Right hindlimb (tissue), 1 donor: Measurements from ENCODE around the gene FOXP1.
A peak's percentile ranks its signal among the peaks of the same experiment; 100 is the strongest.
"Not testable (repeated sequence)": the region's sequence is repeated elsewhere in the genome, so short reads cannot be mapped to it uniquely, and the experiment has no call there.

Experiments
- DNase-seq: peaks from one replicate; pipeline ENCODE4 v3.0.0-alpha.2; 2018

FOXP1 gene

GRCh38 chr3:70982700-70983140 is 600.8 kb downstream of the FOXP1 start:
- no peak for DNase-seq

- DNase-seq, result no peak
Measured at GRCh38 chr3:70982284-70982683, 601.2 kb downstream of the FOXP1 start.

GRCh38 chr3:70981231-70981880 is 602.2 kb downstream of the FOXP1 start:
- no peak for DNase-seq

- DNase-seq, result no peak
Measured at GRCh38 chr3:70980646-70981170, 602.8 kb downstream of the FOXP1 start.

DNA sequence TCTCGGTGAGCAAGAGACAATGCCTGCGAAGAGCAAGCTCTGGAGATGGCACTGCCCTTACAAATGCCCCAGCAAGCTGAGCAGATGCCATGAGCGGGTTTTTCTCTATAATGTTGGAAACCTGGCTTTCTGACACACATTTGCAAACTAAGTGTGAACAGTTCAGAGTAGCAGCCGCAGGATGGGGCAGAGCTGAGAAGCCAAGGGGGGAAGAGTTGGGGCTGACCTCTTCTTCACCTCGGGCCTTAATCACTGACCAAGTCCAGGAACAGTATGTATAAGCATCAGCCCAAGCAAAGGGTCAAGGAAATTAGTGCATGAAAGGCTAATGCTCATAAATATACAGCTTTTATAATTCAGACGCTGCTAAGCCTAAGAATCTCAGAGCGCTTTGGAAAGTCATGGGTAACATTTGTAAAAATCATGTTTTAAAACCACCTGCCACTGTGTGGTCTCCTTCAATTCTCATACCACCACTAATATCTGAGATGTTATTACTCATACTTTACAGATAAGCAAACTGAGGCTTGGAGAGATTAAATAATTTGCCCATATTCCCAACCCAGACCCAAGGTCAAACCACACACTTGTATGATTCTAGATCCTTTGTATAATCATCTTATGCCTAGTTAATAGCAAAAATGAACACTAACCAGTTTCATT is 603.4 kb downstream of the FOXP1 start:
- no peak for DNase-seq

DNA sequence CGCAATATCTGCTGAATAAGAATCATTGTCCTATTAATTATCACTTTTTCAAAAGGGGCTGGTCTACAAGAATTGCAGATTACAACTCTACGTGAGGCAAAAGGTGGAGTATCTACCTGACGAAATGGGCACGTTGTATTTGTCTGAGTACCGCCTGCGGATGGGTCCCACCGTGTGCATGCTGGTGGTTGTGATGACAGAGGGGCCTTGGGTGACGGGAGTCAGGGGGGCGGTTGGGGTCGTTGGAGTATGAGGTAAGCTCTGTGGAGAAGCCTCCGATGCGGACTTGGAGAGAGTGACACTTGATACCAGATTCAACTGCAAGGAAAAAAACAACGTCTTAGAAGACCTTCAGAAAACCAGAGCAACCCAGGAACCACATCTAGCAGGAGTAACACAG is 605.8 kb downstream of the FOXP1 start:
- DNase-seq, result no peak

DNA sequence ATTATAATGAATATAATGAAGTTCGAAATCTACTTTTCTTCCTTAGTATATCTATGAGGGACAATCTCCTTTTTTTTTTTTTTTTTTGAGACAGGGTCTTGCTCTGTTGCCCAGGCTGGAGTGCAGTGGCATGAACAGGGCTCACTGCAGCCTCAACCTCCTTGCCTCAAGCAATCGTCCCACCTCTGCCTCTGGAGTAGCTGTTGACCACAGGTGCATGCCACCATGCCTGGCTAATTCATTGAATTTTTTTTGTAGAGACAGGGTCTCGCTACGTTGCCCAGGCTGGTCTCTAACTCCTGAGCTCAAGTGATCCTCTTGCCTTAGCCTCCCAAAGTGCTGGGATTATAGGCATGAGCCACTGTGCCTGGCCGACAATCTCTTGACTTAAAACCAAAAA is 607.5 kb downstream of the FOXP1 start:
- DNase-seq, result not testable (repeated sequence)

DNA sequence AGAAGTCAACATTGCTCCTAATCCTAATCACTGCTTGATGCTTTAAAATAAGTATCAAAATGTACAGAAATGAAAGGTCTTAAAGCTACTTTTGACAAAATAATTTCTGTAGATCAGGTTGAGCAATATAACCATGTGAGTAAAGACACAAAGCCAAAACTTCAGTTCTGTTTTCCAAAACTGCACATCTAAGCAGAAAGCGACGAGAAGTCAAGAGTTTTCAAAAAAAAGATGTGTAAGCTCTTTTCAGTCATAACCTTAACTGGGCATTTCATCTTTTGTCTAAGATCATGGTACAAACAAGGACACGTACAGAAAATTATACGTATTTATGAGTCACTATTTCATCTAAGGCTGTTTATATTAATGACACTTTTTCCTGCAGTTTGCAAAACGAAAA is 608.8 kb downstream of the FOXP1 start:
- no peak for DNase-seq

GRCh38 chr3:70973558-70973957 is 610.0 kb downstream of the FOXP1 start:
- DNase-seq, result no peak

DNA sequence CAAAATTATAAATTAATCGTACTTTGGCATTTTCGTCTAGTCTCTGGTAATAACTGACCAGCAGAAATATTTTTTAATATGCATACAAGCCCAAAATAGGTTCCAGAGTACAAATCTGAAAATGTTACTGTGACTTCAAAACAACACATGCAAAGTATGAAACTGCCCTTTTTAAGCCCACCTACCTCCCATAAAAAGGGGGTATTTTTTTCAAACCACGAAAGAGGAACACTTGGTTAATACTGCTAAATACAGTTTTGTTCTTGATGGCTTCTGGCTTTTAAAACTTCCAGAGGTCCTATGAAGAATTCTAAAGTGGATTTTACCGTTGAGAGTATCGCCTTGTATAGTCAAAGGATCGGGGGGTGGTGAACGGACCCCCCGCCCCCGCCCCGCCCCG is 610.7 kb downstream of the FOXP1 start:
- DNase-seq, result no peak

DNA sequence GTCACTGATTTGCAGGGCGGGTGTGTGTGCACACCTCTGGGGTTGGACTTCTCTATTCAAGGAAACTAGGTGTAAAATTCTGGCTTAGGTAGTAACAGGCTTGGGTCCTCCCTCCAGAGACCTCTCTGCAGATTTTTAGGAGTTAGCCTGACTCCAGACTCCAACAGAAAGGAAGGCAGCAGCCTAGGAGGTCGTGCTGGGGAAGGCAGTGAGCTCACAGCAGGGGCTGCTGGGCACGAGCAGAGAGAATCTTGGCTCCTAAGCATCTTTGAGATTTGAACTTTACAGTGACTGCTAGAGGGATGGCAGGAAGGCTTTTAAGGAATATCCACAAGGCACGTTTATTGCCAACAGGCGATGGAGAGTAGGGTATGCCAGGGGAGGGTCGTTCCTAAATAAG is 612.6 kb downstream of the FOXP1 start:
- no peak for DNase-seq

- no peak for DNase-seq
Measured at GRCh38 chr3:70970171-70970570, 613.4 kb downstream of the FOXP1 start.

DNA sequence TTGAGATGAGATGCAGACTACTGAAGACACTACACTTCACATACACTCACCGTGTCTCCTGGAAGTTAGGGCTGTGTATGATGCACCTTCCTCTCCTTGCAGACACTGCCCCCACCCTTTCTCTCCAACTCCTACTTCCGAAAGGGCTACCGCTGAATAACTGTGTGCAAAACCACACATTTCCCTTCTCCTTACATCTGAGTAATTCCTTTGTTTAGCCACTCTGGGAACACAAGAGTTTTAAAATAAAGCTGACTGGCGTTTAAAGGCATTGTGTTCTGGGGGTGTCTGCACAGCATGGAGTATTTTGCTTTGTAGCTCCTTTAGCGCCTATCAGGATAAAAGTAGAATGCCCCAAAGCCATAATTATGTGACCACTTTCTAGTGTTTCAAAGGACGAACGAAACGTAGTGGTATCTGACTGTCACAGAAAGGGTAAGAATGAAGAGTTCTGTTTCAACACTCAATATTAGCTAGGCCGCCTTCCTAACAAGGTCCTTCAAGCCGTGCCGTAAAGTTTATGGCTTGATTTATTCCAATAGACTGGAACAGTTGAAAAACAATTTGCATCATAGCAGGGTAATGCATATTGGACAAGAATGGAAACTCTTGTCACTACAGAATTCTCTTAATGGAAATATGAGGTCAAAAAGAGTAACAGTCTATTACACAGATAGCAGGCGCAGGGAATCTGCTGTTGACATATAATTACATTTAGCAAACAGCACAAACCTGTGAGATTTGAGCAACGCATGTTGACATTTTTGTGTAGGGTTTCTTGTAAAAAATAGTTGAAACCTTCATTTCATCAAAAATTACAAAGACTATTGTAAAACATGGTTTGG is 619.9 kb downstream of the FOXP1 start:
- no peak for DNase-seq

DNA sequence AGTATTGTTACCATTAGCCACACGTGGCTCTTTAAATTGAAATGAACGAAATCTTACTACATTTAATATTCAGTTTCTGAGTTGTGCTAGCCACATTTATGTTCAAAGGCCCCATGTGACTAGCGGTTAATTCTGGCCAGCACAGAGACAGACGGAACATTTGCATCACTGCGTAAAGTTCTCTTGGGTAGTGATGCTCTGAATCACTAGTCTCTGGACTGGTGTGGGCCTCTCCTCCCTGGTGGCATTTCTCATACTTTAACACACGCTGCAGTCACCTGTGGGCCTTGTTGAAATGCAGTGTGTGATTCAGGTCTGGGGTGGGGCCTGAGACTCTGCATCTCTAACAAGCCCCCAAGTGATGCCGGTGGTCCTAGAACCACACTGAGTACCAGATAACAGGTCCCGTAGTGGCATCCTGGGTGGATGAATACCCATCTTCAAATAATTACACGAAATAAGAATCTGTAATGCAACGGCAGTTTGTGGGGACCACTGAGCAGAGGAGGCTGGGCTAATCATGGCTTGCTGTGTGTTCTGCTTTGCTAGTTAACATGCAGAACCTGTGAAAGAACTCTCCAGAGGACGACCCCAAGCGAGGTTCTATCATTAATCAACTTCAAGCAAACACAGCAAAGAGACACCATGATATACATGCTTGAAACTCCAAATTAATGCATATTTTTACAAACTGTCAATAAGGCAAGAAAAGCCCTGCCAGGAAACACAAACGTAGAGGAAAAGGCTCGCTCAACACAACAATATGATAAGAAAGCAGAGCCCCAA is 623.8 kb downstream of the FOXP1 start:
- no peak for DNase-seq

GRCh38 chr3:70952033-70952747 is 631.3 kb downstream of the FOXP1 start:
- no peak for DNase-seq

- peak; percentile 61 for DNase-seq
Measured at GRCh38 chr3:70951316-70951715, 632.2 kb downstream of the FOXP1 start.

DNA sequence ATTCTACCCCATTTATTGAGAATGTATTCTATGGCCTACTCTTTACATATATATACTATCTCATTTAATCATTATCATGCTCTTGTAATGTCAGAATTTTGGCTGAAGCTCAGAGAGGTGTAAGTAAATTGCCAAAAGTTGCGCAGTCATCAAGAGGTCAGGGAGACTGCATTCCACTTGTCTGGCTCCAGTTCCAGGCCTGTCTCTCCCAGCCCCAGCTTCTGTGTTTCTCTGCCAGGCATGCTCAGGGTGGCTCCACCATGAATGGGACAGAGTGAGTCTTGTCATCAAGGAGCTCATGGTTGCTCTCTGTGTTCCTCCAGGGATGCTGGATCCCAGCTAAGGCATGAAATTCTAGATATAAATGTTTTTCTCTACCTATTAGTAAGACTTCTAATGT is 635.9 kb downstream of the FOXP1 start:
- no peak for DNase-seq

- DNase-seq, result no peak
Measured at GRCh38 chr3:70943886-70944285, 639.6 kb downstream of the FOXP1 start.

DNA sequence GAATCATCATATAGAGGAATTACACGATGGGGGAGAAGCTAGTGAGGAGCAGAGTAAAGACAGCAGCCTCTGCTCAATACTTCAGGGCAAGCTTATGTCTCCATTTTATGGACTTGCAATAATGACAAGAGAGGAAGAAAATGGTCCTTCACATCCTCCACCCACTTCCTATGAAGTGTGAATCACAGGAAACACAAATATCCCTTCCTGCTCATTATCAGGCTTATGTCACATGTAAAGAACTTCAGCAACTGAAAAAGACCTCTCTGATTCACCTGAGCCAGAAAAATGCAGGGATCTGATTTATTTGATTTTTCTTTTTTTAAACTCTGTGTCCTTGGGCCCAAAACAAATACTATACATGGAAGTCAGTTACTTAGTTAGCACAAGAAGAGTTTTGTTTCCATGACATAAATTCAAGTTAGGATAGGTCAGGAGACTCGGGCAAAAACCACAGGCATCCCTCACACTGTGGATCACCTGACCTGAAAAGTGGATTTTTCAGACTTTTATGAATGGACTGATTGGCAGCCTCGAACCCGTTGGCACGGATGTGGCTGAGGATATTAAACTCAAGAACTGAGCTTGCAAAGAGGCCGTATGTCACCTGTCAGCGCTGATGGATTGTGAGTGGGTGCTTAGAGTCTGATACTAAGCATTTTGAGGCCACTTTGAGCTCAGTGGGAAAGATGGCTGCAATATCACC is 650.3 kb downstream of the FOXP1 start:
- DNase-seq, result no peak

- DNase-seq, result no peak
Measured at GRCh38 chr3:70930066-70930465, 653.5 kb downstream of the FOXP1 start.

- DNase-seq, result no peak
Measured at GRCh38 chr3:70927239-70927638, 656.3 kb downstream of the FOXP1 start.
